GM19397 (cell line): ENCODE data around the gene HOMER2.
"Not testable (repeated sequence)": the region's sequence is repeated elsewhere in the genome, so short reads cannot be mapped to it uniquely, and the experiment has no call there.

Experiments
- ATAC-seq: cut with Tn5 transposase; IDR thresholded peaks from one replicate; pipeline ENCODE4 v1.9.1; 2021; ENCODE audit warnings: mild to moderate bottlenecking, moderate library complexity; ENCODE audit not compliant: unreplicated experiment

HOMER2 gene

DNA sequence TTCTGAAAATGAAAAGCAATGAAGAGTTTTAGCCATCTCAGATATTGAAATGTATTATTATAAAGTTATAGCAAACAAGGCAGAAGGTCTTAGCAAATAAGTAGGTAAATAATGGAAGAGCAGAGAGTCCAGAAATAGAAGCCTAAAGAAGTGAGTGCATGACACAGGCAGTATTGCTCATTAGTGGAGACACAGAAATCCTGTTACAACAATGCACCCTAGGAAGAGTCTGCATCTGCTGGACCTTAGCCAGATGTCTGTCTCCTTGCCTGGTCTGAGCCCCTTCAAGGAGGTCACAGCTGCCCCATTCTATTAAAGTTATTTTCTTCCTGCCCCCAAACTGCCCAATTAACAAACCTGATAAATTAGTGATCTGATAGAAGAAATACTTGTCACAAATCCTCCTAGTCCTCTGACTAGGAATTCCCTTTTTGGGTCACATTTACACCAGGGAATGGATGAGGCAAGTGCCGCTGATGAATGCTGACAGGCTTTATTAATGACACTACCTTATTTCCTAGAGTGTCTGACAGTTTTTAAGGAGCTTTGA is 51.9 kb downstream of the HOMER2 start:
- no peak for ATAC-seq

DNA sequence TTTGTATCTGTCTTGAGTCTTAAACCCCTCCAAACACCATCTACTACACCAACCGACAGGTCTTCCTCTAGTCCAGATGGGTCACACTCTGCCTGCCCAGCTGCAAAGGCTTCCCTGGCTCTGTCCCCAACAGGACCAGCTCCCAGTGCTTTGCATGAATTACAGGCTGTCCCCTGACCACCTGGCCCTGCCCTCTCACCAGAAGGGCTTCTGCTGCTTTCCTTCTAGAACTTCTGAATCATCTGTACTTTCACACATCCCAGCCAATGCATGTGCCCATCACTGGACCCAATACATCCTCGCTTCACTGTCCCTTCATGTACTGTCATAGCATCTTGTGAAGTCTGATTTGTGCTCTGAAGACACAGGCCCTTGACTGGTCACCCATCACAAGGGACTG is 53.6 kb downstream of the HOMER2 start:
- no peak for ATAC-seq

- no peak for ATAC-seq
These were observed 56.5 kb downstream of the HOMER2 start for GRCh38 chr15:82895983-82896382.

- ATAC-seq: no peak
These were observed 57.5 kb downstream of the HOMER2 start for GRCh38 chr15:82894971-82895520.

GRCh38 chr15:82893473-82893872 is 59.0 kb downstream of the HOMER2 start:
- ATAC-seq: not testable (repeated sequence)

GRCh38 chr15:82892573-82892972 is 59.9 kb downstream of the HOMER2 start:
- ATAC-seq: no peak

- no peak for ATAC-seq
These were observed 61.5 kb downstream of the HOMER2 start for GRCh38 chr15:82890995-82891390.

DNA sequence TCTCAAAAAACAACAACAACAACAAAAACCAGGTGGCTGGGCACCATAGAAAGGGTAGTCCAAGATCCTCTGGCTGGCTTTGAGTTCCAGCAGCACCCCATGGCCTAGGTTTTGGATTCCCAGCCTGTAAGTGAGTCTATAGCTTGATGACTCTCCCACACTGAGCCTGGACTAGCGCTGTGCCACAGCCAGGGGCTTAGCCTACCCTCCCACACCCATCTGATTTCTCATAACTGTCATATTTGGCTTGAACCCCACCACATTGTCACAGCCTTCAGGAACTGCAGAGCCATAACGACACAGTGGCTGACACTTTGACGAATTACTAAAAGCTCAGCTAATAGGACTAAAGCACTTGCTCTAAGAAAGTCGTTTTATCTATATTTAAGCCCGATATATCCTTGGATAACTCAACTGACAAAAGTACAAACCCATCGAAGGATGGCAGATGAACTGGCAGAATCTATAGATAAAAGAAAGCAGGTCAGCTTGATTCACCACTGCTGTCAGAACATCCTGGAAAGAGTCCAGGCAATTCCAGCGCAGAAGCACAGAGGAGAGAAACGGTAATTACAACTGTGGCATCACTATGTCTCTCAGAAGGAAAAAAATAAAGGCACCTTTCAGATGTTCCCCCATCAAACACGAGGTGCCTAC is 62.1 kb downstream of the HOMER2 start:
- ATAC-seq: no peak

DNA sequence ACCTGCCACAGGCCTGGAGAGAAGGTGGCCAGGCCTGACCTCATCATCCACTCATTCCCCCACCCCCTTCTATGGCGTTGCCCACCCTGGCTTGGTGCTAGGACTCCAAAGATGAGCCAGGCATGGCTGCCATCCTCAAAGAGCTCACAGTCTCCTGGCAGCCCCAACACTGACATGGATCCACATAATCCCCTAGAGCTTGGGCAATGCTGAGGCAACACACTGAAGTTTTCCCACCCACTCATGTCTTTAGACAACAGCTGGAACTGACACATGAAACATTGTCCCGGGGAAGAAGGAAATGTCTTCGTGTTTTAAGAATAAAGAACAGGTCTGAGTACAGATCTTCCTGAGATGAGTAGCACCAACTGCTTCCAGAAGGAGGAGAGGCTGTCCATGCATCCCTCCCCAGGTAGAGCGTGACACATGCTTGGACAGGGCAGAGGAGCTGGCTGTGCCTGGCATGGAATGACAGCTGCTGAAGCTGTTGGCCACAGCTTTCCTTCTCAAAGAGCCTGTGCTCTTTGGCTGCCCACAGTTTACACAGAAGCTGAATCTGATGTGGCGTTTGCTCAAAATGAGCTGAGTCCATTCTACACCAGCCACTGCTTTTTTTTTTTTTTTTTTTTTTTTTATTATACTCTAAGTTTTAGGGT is 70.1 kb downstream of the HOMER2 start:
- no peak for ATAC-seq

DNA sequence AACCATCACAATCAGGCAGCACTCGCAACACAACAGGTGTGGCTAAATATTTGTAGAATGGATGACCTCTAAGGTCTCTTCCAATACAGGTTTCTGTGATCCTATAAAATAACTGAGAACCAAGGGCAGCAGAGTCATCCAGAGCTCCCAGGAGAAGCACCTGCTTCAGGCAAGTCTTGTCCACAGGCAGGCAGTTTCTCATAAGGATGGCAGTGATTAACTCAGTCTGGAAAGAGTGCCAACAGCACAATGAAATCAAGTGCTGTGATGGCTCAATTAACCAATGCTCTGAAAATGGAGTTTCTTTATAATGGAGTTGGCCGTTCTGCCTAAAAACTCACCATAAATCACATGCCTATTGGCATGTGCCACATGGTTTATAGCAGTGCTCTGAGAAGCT is 70.8 kb downstream of the HOMER2 start:
- no peak for ATAC-seq

- no peak for ATAC-seq
These were observed 71.8 kb downstream of the HOMER2 start for GRCh38 chr15:82880704-82881103.

GRCh38 chr15:82878325-82878724 is 74.2 kb downstream of the HOMER2 start:
- no peak for ATAC-seq

DNA sequence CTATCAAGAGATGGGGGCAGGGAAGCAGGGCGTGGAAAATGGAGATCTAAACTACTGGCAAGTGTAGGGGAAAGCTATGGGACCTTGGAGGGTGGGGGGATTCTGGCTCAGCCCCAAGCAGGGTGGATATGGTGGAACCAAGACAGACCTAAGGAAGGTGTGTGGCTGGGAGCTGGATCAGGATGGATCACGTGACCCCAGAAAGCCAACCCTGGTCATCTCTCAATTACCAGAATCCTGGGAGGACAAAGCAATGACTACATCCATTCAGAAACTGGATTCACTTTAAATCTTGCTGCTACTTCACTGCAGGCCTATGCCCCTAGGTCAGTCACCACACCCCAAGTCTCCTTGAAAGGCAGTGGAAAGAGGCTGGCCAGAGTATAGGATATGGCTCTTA is 74.7 kb downstream of the HOMER2 start:
- no peak for ATAC-seq

DNA sequence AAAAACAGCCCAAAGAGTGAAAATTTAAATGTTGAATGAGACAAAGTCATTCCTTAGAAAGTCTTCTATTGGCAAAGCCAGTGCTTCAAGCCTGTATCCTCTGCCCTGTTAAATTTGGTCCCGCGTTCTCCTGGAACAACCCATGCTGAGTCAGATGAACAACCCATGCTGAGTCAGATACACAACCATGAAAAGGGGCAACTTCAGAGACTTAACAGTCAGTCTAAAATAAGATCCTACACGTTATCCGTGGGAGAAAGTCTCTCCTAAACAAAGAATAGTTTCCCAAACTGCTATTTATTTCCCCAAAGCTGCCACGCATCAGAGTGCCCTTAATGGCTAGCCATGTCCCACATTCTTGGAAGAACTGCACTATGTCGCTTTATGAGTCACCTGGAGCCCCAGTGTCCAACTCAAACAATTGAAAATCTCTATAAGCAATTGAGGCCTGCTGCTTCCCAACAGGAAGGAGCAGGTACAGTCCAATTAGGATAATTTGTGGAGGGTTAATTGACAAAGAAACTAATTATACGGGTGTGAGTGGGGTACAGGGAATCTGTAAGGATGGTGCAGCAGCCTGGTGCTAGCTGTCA is 77.0 kb downstream of the HOMER2 start:
- no peak for ATAC-seq

- ATAC-seq: no peak
These were observed 77.6 kb downstream of the HOMER2 start for GRCh38 chr15:82874961-82875360.

GRCh38 chr15:82874267-82874666 is 78.3 kb downstream of the HOMER2 start:
- no peak for ATAC-seq

DNA sequence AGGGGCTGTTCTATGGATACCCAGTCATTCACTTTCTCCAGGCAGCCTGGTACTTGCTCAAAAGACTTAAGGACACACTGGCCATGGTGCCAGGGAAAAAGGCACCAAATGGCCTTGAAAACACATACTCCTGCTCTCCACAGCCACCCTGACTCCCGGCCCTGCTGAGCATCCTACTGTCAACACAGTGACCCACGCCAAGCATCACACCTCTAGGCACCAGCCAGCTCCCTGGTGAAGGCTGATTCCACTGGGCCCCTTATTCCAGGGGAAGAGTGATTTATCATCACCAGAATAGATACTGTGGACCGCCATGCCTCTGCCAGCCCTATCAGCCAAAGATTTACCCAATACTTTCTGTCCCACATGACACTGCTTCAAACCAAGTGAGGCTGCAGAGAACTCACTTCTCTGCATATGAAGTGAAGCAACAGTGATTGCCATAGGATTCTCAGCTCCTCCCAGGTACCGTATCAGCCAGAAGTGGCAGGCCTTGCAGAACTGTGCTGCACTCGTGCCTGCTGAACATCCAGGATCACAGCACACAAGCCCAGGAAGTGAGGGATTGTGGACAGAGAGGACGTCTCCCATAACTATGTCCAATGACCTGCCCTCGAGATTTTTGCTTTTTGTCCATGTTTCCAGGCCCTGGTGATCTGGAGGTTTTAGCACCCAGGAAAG is 79.4 kb downstream of the HOMER2 start:
- ATAC-seq: no peak

DNA sequence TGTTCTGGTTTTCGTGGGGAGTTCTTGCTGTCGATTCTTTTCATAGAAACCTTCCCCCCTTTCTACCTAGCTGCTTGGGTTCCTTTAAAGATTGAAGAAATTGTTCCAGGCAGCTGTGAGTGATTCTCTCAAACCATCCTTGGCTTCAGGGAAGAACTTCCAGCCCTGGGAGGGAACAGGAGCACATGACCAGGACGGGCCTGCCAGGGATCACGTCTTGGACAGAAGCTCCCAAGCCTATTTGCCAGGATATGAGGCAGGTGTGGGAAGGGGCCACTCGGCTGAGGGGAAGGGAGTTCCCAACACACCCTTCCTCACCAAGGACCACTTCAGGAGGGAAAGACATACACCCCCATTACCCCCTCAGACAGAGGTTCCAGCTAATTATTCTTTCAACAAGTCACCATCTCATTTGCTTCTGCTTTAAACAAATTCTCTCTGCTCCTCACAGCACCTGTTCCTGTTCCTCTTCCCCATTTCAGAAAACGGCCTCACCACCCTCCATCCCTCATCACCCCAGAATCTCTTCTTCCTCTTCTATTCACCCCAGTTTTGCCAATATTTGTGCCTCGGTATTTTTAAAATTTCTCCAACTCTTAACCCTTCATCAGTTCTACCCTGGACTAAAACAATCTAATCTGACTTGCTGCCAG is 80.6 kb downstream of the HOMER2 start:
- ATAC-seq: no peak

DNA sequence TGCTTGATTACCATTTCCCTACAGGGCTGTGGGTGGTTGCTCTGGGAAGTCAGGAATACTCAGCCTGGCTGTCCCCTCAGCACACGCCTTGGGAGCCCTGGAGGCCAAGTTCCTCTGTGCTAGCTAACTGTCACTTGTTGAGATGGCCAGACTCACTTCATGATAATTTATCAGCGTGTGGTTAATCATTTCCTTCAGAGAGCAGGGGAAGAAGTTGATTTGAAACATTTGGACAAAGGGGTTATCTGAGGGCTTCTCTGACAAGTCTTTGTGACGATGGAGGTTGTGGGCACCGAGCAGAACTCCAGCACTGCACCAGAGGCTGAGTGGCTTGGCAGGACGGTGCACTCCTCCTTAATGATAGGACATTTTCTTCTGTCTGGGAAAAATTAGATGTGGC is 81.2 kb downstream of the HOMER2 start:
- no peak for ATAC-seq

DNA sequence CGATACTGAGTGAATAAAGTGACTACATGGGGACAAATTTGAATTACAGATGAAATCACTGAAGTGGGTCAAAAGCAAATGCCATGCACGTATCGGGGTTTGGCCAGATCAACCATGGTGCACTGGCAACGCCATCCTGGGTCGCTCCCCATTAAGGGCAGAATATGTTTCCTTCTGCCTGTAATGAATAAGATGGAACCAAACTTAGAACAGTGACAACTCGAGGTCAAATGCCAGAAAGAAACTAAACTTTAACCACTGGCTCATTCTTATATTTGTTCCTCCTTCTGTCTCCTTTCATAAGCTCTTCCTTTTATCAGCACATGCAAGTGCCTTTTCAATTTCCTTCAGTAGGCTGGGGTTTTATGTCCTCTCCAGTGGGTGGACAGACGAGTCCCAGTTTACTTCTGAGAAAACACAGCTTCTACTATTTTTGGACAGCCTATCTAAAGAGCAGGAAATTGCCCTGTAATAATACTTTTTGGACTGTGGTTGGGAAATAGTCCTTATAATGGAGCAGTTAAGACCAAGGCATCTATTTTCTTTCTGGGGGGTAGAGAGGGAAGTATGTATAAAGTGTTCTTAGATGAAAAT is 81.7 kb downstream of the HOMER2 start:
- ATAC-seq: no peak
